Measurements from ENCODE around the gene MDM2.

DNA sequence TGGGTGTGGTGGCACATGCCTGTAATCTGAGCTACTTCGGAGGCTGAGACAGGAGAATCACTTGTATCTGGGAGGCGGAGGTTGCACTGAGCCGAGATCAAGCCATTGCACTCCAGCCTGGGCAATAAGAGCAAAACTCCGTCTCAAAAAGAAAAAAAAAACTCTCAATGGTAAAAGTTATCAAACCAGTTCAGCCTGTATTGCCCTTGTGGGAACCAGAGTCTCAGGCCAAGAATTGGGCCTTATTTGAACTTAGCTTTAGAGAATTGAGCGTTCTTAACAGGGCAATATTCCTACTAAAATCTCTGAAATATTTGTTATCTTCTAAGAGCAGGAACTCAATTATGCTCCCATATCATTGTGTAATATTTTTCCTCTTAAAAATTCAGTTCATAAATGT lies 7.7 kb upstream of the MDM2 start:
- no peak for TF ChIP-seq EZH2 (IDR thresholded peaks at IDR 0.05; ENCODE audit: insufficient read depth, poor library complexity, severe bottlenecking)
- no peak for TF ChIP-seq EZH2phosphoT487 (IDR thresholded peaks at IDR 0.05; ENCODE audit: insufficient read depth, low read depth)
